Astrocyte (in vitro differentiated cells and primary cell): ENCODE measurements around the gene UGCG.

Experiments
- CTCF ChIP-seq: IDR thresholded peaks from 2 replicates; pipeline ENCODE4 v1.5.1; 2011; ENCODE audit warnings: low read depth, mild to moderate bottlenecking, inconsistent platforms, low read length, moderate library complexity; ENCODE audit not compliant: insufficient read depth
- EZH2 ChIP-seq: IDR thresholded peaks from 2 replicates; pipeline ENCODE4 v1.6.1; 2012; ENCODE audit warnings: mild to moderate bottlenecking, low read length, inconsistent platforms; ENCODE audit not compliant: insufficient read depth

- TF ChIP-seq CTCF, result no peak
- TF ChIP-seq EZH2, result no peak
Observed at GRCh38 chr9:111979561-111979960, 82.9 kb downstream of the UGCG start.
